Cerebellar cortex (tissue), 1 donor: ENCODE measurements around the gene DIPK1B.
"Not testable (repeated sequence)": the region's sequence is repeated elsewhere in the genome, so short reads cannot be mapped to it uniquely, and the experiment has no call there.

Source experiments
- DNase-seq: peaks from one replicate; pipeline ENCODE4 v3.0.0-alpha.2; 2015; ENCODE audit warnings: low spot score

Gene DIPK1B

GRCh38 chr9:136698635-136699246, 13.6 kb upstream of the DIPK1B start:
- no peak for DNase-seq

GRCh38 chr9:136700304-136700703, 12.1 kb upstream of the DIPK1B start:
- DNase-seq, result no peak

- no peak for DNase-seq
These were observed 11.3 kb upstream of the DIPK1B start for GRCh38 chr9:136700959-136701667.

- DNase-seq, result no peak
These were observed 10.7 kb upstream of the DIPK1B start for GRCh38 chr9:136701668-136702053.

GRCh38 chr9:136703276-136703860, 9.0 kb upstream of the DIPK1B start:
- DNase-seq, result no peak

- not testable (repeated sequence) for DNase-seq
These were observed 7.6 kb upstream of the DIPK1B start for GRCh38 chr9:136704741-136705140.

- DNase-seq, result no peak
These were observed 6.8 kb upstream of the DIPK1B start for GRCh38 chr9:136705564-136705963.

- DNase-seq, result no peak
These were observed 5.4 kb upstream of the DIPK1B start for GRCh38 chr9:136707011-136707410.

GRCh38 chr9:136707849-136708517, 4.4 kb upstream of the DIPK1B start:
- no peak for DNase-seq

- DNase-seq, result no peak
These were observed 2.8 kb upstream of the DIPK1B start for GRCh38 chr9:136709454-136710109.

GRCh38 chr9:136710543-136710942, 1.8 kb upstream of the DIPK1B start:
- DNase-seq, result no peak

- DNase-seq, result not testable (repeated sequence)
These were observed 1.1 kb upstream of the DIPK1B start for GRCh38 chr9:136711219-136711648.

- no peak for DNase-seq
These were observed 545 bp downstream of the DIPK1B start for GRCh38 chr9:136712690-136713544.

GRCh38 chr9:136713550-136713949, 1.2 kb downstream of the DIPK1B start:
- DNase-seq, result no peak

GRCh38 chr9:136714096-136714892, 1.9 kb downstream of the DIPK1B start:
- no peak for DNase-seq

GRCh38 chr9:136714893-136715274, 2.5 kb downstream of the DIPK1B start:
- no peak for DNase-seq

- no peak for DNase-seq
These were observed 5.0 kb downstream of the DIPK1B start for GRCh38 chr9:136717399-136717798.

GRCh38 chr9:136718345-136719194, 6.2 kb downstream of the DIPK1B start:
- DNase-seq, result no peak

GRCh38 chr9:136719195-136719880, 7.0 kb downstream of the DIPK1B start:
- DNase-seq, result peak; percentile 43
